Hematopoietic multipotent progenitor cell treated with erythropoietin and hydrocortisone succinate and interleukin-3 and kit ligand, for 6 days (in vitro differentiated cells): ENCODE measurements around the gene ACOT9.
A peak's percentile ranks its signal among the peaks of the same experiment; 100 is the strongest.
"Not testable (repeated sequence)": the region's sequence is repeated elsewhere in the genome, so short reads cannot be mapped to it uniquely, and the experiment has no call there.

Source experiments
- DNase-seq: peaks from one replicate; pipeline ENCODE4 v3.0.0-alpha.2; 2015

ACOT9 gene

DNA sequence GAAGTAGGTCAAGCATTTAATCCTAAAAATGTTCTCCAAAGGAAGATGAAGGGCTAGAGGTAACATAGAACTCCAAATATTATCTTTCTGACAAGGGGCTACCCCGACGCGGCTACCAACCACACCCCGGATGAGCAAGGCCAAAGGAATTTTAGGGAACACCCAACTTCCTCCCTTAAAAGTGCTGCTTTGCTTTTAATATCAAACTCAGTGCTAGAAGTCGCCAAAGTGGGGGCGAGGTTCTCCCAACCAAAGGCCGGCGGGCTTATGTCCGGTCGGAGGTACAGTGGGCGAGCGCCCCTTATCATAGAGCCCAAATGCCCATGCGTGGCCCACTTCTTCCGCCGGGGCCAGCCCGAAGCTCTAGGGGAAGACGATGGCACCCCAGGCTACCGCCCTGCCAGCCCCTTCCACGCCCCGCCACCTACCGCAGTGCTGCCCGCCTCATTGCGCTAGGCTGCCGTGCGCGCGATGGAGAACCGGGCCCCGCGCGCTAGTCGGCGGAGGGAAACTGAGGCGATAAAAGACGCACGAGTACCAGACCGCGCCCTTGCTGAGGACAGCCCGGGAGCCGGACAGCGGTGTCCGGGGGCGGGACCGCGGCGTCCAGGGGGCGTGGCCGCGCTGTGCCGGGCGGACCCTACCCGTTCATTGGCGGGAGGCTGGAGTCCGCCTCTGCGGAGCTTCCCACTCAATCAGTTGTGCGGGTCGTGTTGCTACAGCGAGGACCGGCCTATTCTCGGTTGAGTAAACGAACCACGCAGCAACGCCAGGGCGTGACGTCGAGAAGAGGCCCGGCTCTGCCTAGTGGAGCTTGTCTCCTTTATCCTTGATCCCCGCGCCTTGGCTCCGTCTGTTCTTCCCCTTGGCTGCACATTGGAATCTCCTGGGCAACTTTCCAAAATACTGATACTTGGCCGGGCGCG, at the start of gene ACOT9:
Gene ACOT9, minus strand, starts transcription at position 580 of the 926 bp plus-strand sequence. Its CDS starts 132 bp downstream, at position 448.
- peak; percentile 91 for DNase-seq

DNA sequence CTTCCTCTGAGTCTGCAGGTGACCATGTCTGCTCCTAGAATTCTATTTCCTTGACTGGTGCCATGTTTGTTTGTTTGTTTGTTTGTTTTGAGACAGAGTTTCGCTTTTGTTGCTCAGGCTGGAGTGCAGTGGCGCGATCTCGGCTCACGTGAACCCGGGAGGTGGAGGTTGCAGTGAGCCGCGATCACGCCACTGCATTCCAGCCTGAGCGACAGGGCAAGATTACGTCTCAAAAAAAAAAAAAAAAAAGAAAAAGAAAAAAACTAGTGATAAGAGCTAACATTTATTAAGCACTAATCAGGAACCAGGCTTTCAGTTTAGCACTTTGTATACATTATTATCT, 47.0 kb upstream of the ACOT9 start:
- no peak for DNase-seq

DNA sequence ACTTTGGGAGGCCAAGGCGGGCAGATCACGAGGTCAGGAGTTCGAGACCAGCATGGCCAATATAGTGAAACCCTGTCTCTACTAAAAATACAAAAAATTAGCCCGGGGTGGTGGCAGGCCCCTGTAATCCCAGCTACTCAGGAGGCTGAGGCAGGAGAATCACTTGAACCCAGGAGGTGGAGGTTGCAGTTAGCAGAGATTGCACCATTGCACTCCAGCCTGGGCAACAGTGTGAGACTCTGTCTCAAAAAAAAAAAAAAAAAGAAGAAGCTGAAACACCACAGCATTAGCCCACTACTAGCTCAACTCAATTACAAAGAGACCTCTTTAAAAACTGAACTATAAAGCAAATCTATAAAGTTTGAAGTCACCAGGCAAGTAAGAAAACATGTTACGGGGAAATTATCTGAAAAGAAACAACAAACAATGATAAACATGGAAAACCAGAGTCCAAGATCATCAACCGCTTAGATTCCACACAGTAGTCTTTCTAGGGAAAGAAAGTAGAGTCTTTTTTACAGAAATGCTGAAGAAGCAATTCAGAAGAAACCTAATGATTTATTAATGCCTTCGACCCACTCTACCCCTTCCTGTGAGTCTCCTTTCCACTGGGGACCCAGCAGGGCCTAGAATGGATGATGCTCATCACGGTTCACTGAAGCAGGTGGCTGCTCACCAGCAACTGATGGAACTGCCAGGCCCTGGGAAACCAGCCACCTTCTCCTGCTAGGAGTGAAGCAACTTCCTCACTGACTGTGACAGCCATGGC, 46.5 kb upstream of the ACOT9 start:
- DNase-seq: no peak

DNA sequence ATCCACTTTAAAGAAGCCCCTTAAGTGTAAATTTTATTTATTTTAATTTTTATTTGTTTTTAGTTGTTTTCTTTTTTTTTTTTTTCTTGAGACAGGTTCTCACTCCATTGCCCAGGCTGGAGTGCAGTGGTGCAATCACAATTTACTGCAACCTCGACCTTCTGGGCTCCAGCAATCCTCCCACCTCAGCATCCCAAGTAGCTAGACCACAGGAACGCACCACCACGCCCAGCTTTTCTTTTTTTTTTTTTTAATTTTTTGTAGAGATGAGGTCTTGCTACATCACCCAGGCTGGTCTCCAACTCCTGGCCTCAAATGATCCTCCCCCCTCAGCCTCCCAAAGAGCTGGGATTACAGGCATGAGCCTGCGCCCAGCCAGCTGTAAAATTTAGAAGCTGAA, 45.9 kb upstream of the ACOT9 start:
- DNase-seq: no peak

DNA sequence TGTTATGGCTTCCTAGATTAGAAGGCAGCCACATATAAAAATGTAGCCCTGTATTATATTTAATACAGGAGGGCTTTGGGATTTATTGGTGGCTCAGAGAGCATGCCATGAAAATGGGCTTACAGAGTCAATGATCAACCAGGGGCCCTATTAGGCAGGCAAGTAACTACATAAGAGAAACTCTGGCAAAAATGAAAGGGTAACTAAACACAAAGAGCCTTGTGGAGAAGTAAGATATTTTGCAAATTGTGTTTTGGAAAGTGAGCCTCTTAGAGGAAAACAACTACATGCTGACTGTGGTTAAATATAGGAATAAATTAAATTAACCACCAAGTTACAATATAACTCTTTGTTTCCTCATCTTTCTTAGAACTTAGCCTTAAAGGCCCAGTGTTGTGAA, 45.4 kb upstream of the ACOT9 start:
- no peak for DNase-seq

DNA sequence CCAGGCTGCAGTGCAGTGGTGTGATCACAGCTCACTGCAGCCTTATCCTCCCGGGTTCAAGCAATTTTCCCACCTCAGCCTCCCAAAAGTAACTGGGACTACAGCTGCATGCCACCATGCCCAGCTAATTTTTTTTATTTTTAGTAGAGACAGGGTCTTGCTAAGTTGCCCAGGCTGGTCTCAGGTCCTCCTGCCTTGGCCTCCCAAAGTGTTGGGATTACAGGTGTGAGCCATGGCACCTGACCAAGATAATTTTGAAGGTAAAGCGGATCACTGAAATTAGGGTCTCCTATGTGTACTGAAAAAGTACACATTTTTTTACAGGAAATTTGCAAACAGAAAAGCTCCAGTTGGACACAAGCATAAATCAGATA, 44.7 kb upstream of the ACOT9 start:
- DNase-seq: no peak

GRCh38 chrX:23786268-23786815, 43.3 kb upstream of the ACOT9 start:
- DNase-seq: no peak

DNA sequence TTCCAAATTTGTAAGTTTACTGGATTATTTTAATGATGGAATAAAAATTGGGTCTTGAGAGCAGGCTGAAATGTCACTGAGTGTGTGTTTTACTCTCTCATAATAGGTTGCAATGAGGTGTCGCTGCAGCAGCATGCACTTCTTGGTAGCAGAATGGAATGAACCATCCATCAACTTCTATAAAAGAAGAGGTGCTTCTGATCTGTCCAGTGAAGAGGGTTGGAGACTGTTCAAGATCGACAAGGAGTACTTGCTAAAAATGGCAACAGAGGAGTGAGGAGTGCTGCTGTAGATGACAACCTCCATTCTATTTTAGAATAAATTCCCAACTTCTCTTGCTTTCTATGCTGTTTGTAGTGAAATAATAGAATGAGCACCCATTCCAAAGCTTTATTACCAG, 42.5 kb upstream of the ACOT9 start:
- no peak for DNase-seq

GRCh38 chrX:23784470-23785331, 41.6 kb upstream of the ACOT9 start:
- peak; percentile 68 for DNase-seq

GRCh38 chrX:23783589-23784469, 40.8 kb upstream of the ACOT9 start:
- peak; percentile 34 for DNase-seq

DNA sequence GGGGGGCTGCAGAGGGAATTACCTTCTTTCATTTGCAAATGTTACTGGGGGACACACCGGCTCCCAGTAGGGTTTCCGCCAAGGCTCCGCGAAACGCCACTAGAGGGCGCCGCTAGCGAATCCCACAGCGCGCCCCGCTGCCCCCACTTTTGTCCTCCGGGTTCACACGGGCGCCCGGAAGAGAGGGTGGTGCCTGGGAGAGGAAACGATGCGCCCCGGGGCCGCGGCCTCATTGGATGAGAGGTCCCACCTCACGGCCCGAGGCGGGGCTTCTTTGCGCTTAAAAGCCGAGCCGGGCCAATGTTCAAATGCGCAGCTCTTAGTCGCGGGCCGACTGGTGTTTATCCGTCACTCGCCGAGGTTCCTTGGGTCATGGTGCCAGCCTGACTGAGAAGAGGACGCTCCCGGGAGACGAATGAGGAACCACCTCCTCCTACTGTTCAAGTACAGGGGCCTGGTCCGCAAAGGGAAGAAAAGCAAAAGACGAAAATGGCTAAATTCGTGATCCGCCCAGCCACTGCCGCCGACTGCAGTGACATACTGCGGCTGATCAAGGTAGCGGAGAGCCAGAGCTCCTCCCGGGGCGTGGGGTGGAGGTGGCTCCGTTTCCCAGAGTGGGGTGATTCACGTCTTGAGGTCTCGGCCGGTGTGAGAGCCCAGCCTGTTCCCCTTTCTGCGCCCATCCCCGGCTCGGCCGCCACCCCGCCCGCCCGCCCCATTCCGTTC, 40.0 kb upstream of the ACOT9 start, which contains the start of gene SAT1:
Gene SAT1, plus strand, starts transcription at position 311 of the 726 bp plus-strand sequence. Its CDS starts 179 bp downstream, at position 490.
- DNase-seq: peak; percentile 96

DNA sequence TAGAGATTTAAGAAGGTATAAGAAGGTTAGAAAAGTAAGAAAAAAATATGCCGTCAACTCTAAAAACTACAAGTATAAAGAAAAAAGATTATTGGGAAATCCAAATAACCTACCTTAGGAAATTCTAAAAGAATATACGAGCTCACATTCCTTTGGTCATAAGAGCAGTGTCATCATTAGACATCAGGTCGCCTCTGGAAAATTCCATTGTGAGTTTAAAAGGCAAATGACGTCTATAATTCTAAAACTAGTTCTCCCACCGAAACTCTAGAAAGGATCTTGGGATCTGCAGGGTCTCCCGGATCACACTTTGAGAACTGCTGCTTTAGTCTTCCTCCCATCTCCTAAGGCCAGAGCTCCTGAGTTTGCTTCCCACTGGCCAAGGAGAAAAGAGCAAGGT, 39.4 kb upstream of the ACOT9 start:
- DNase-seq: no peak

DNA sequence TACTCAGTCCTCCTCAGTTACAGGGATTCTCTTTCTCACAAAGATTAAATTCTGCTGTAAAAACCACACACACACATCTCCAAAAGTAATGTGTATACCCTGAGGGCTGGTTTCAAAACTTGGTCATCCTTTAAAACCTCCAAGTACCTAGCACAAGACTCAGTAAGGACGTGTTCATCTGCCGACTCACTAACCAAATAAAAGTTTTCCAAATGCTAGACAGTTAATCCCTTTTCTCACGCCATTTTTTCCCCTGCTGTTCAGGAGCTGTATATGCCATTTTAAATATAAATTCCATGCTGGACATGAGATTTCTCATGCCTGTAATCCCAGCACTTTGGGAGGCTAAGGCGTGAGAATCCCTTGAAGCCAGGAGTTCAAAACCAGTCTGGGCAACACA, 35.9 kb upstream of the ACOT9 start:
- DNase-seq: no peak

GRCh38 chrX:23776363-23776762, 33.3 kb upstream of the ACOT9 start:
- DNase-seq: no peak

GRCh38 chrX:23773601-23774175, 30.6 kb upstream of the ACOT9 start:
- peak; percentile 28 for DNase-seq

DNA sequence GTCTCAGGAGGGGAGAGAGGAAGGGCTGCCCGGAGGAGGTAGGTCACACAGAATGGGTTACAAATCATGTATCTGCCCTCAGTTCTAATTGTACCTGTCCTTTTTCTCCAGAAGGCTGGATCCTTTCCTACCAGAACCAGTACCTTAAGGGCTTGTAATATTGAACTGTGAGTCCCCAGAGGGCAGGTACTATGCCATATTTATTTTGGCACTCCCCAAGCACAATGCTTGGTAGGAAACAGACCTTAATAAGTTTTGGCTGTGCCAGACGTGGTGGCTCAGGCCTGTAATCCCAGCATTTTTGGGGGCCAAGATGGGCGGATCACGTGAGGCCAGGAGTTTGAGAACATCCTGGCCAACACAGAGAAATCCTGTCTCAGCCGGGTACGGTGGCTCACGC, 28.0 kb upstream of the ACOT9 start:
- DNase-seq: not testable (repeated sequence)

GRCh38 chrX:23770142-23770541, 27.1 kb upstream of the ACOT9 start:
- no peak for DNase-seq

DNA sequence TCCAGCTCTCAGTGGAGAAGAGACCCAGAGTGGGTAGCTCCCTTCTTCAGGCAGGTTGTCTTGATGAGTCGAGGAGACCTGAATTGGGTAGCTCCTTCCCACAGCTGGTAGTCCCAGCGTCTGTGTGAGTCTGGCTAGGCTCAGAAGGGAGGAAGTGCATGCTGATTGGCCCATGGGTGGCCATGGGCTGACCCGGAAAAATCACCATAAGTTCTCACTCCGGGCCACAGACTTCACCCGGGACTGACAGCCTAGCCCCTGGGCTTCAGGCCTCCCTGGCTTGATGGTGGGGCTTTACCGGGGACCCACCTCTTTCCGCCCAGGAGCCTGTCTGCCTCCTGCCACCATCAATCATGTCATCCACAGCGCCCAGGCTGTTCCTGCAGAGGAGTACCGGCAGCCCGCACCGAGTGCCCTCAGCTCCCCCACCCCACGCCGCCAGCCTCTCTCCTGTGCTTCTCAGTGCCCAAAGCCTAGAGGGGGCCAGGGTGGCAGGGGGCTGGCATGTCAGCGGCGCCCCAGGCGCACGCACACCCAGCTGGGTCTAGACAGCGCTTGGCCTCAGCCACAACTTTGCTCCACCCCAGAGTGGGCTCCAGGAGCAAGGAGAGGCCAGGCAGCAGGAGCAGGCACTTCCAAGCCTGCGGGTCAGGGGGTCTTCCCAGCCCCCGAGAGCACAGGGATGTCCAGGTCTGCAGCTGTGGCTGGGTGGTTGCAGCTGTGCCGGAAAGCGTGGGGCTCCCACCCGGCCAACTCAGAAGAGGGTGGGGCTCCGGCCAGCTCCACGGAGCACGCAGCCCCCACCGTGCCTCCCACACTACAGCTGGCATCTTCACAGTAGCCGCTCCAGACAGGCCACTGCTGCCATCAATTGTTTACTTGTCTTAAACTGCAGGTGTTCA, 23.8 kb upstream of the ACOT9 start:
- DNase-seq: no peak

GRCh38 chrX:23765868-23766267, 22.8 kb upstream of the ACOT9 start:
- no peak for DNase-seq
